CD14-positive monocyte (primary cell): ENCODE measurements around the gene CA6. TPM values are rescaled to one million over a fixed set of nuclear protein-coding genes. Genes with fewer than 3 reads are reported as not detected.
"Not testable (repeated sequence)": the region's sequence is repeated elsewhere in the genome, so short reads cannot be mapped to it uniquely, and the experiment has no call there.

Experiments
- DNase-seq, 3 donors: peaks; one replicate each; pipeline ENCODE4 v3.0.0-alpha.2; 2011 to 2022
- H2AFZ ChIP-seq: 2 replicates; pipeline ENCODE4 v1.6.0; 2012; ENCODE audit warnings: mild to moderate bottlenecking, low read depth, low read length, inconsistent platforms; ENCODE audit not compliant: insufficient read depth, poor library complexity, severe bottlenecking
- H3K27ac ChIP-seq, 2 donors: 1 replicate in 1 of 2; 2 replicates in 1 of 2; pipeline ENCODE4 v1.5.1; 2012 to 2013; ENCODE audit warnings: low read length in 2 of 2, control low read depth in 1 of 2, inconsistent platforms in 1 of 2, low read depth in 1 of 2, mild to moderate bottlenecking in 1 of 2
- H3K27me3 ChIP-seq, 2 donors: one replicate each; pipeline versions ENCODE4 v1.6.0 to v1.6.1; 2011 to 2013; ENCODE audit warnings: low read length in 2 of 2; ENCODE audit not compliant: control insufficient read depth in 2 of 2, insufficient read depth in 2 of 2
- H3K36me3 ChIP-seq, 2 donors: replicated peaks in 1 of 2; 1 replicate in 1 of 2; 2 replicates in 1 of 2; pipeline versions ENCODE4 v1.5.1 to v1.6.1; 2012 to 2013; ENCODE audit warnings: low read length in 2 of 2, control low read depth in 1 of 2, inconsistent platforms in 1 of 2, mild to moderate bottlenecking in 1 of 2; ENCODE audit not compliant: insufficient read depth in 2 of 2, control insufficient read depth in 1 of 2
- H3K4me1 ChIP-seq, 2 donors: 1 replicate in 1 of 2; 2 replicates in 1 of 2; pipeline versions ENCODE4 v1.5.1 to v1.6.1; 2012 to 2013; ENCODE audit warnings: low read length in 2 of 2, control low read depth in 1 of 2, inconsistent platforms in 1 of 2, mild to moderate bottlenecking in 1 of 2, moderate library complexity in 1 of 2; ENCODE audit not compliant: insufficient read depth in 2 of 2, control insufficient read depth in 1 of 2
- H3K4me2 ChIP-seq: replicated peaks from 2 replicates; pipeline ENCODE3; 2012; ENCODE audit warnings: low read length, moderate library complexity, mild to moderate bottlenecking; ENCODE audit not compliant: poor library complexity, severe bottlenecking; ENCODE audit errors: extremely low read depth
- H3K4me3 ChIP-seq, 3 experiments: fragments of 200-600 bp in 1 of 3; sonication (generic) in 1 of 3; replicated peaks in 1 of 3; 1 replicate in 2 of 3; 2 replicates in 1 of 3; pipeline ENCODE4 v1.5.1; 2011 to 2013; ENCODE audit warnings: low read length in 3 of 3, mild to moderate bottlenecking in 3 of 3, control low read depth in 2 of 3, low read depth in 2 of 3, inconsistent platforms in 1 of 3, moderate library complexity in 1 of 3
- H3K79me2 ChIP-seq: 2 replicates; pipeline ENCODE4 v1.6.0; 2012; ENCODE audit warnings: mild to moderate bottlenecking, control low read depth, inconsistent platforms, low read length, moderate library complexity; ENCODE audit not compliant: insufficient read depth
- H3K9ac ChIP-seq: 2 replicates; pipeline ENCODE4 v1.6.0; 2017; ENCODE audit warnings: low read length, mild to moderate bottlenecking; ENCODE audit not compliant: insufficient read depth, poor library complexity, severe bottlenecking
- H3K9me3 ChIP-seq, 2 donors: replicated peaks in 1 of 2; 1 replicate in 1 of 2; 2 replicates in 1 of 2; pipeline versions ENCODE4 v1.5.1 to v1.6.1; 2012 to 2013; ENCODE audit warnings: low read length in 2 of 2, control low read depth in 1 of 2; ENCODE audit not compliant: control insufficient read depth in 1 of 2, insufficient read depth in 1 of 2
- H4K20me1 ChIP-seq: 2 replicates; pipeline ENCODE4 v1.6.0; 2012; ENCODE audit warnings: mild to moderate bottlenecking, low read length, control low read depth, moderate library complexity; ENCODE audit not compliant: insufficient read depth
- H3K27ac Mint-ChIP-seq, 7 donors: one replicate each; pipeline ENCODE4 v1.8.0; 2020; ENCODE audit warnings: mild to moderate bottlenecking in 7 of 7, mixed read lengths in 7 of 7, moderate library complexity in 6 of 7, inconsistent platforms in 2 of 7
- H3K27me3 Mint-ChIP-seq, 3 donors: one replicate each; pipeline ENCODE4 v1.8.0; 2021 to 2022; ENCODE audit warnings: low read depth in 3 of 3, mild to moderate bottlenecking in 3 of 3, mixed read lengths in 3 of 3, moderate library complexity in 3 of 3, inconsistent platforms in 1 of 3
- H3K36me3 Mint-ChIP-seq, 2 donors: one replicate each; pipeline ENCODE4 v1.8.0; 2020; ENCODE audit warnings: mixed read lengths in 2 of 2, inconsistent platforms in 1 of 2, mild to moderate bottlenecking in 1 of 2
- H3K4me1 Mint-ChIP-seq: one replicate; pipeline ENCODE4 v1.8.0; 2020; ENCODE audit warnings: mild to moderate bottlenecking, mixed read lengths
- H3K4me3 Mint-ChIP-seq, 2 donors: one replicate each; pipeline ENCODE4 v1.8.0; 2020; ENCODE audit warnings: mild to moderate bottlenecking in 2 of 2, mixed read lengths in 2 of 2, moderate library complexity in 1 of 2
- H3K9me3 Mint-ChIP-seq, 7 donors: one replicate each; pipeline ENCODE4 v1.8.0; 2020 to 2022; ENCODE audit warnings: mixed read lengths in 7 of 7, mild to moderate bottlenecking in 6 of 7, moderate library complexity in 6 of 7, inconsistent platforms in 2 of 7
- CTCF ChIP-seq: fragments of 200-600 bp; IDR thresholded peaks from one replicate; pipeline ENCODE4 v1.8.0; 2022; ENCODE audit warnings: antibody characterized with exemption, mild to moderate bottlenecking
- WGBS: methylation state at CpG from one replicate; pipeline ENCODE4 v1.1.5; 2013; ENCODE audit warnings: missing lambda C conversion rate; ENCODE audit not compliant: insufficient coverage; 5-methylcytosine and 5-hydroxymethylcytosine counted together
- intact Hi-C, 2 donors: fragments of 100-400 bp; cut with micrococcal nuclease; formaldehyde crosslinking; loops; one replicate each; pipeline versions ENCODE4 v1.15.0 to v1.15.1; 2023
- polyA plus RNA-seq, 3 donors: library from polyadenylated mRNA; depleted of rRNA in 1 of 3; unstranded in 2 of 3; stranded (reverse) in 1 of 3; fragments of 300-500 nt in 2 of 3; fragments of >200 nt in 1 of 3; fragmentation: Illumina TruSeq in 2 of 3; gene quantifications; 1 replicate in 2 of 3; 2 replicates in 1 of 3; pipeline ENCODE4 v1.2.3, GENCODE V29; 2012 to 2021

Gene CA6
- polyA plus RNA-seq, 3 donors: not detected

- H2AFZ ChIP-seq: no peak overlapping the region
- no peak overlapping the region for H3K27ac ChIP-seq
- DNase-seq: no peak
- Mint-ChIP-seq H3K9me3 (peaks cover 0 to 3% (median 0%) of the 10 kb centered on the region in 7 donors), H3K27ac (no peak overlapping the region), H3K4me1 (peaks cover 14% of the 10 kb centered on the region), H3K36me3 (no peaks in the 10 kb centered on the region), H3K4me3 (no peak overlapping the region), H3K27me3 (peaks cover 8 to 13% (median 12%) of the 10 kb centered on the region in 3 donors)
- H3K4me3 ChIP-seq: no peak overlapping the region
- H3K9ac ChIP-seq: no peak overlapping the region
- no peaks in the 10 kb centered on the region for H3K79me2 ChIP-seq
- peaks cover 0 to 8% of the 10 kb centered on the region in 2 donors for H3K4me1 ChIP-seq
- no peak overlapping the region for H3K4me2 ChIP-seq
- H3K36me3 ChIP-seq: no peaks in the 10 kb centered on the region
- no CpG with 5 or more reads among the region's 4 CpGs for WGBS
- TF ChIP-seq CTCF: no peak
- intact Hi-C loops: no loop called here
- H4K20me1 ChIP-seq: no peaks in the 10 kb centered on the region
- H3K9me3 ChIP-seq: no peaks in the 10 kb centered on the region
- no peaks in the 10 kb centered on the region for H3K27me3 ChIP-seq
Measured at GRCh38 chr1:8966606-8967005, 20.9 kb downstream of the CA6 start.

- H2AFZ ChIP-seq, H3K4me3 Mint-ChIP-seq, H3K9ac ChIP-seq, H3K36me3 ChIP-seq, H3K4me1 ChIP-seq, intact Hi-C loops, H3K36me3 Mint-ChIP-seq, H4K20me1 ChIP-seq, H3K27ac ChIP-seq, H3K4me3 ChIP-seq, H3K4me2 ChIP-seq, H3K79me2 ChIP-seq, H3K9me3 ChIP-seq, H3K27me3 ChIP-seq, H3K27ac Mint-ChIP-seq, DNase-seq, H3K9me3 Mint-ChIP-seq: not testable (repeated sequence)
- WGBS: 100% methylated on average over 7 of the region's 9 CpGs
- peaks cover 9 to 16% (median 12%) of the 10 kb centered on the region in 3 donors for H3K27me3 Mint-ChIP-seq
- peaks cover 11% of the 10 kb centered on the region for H3K4me1 Mint-ChIP-seq
Measured at GRCh38 chr1:8968902-8969301, 23.2 kb downstream of the CA6 start.
